Retinal pigment epithelial cell (primary cell): ENCODE data around the gene UBR2.

Experiments used
- DNase-seq: peaks from one replicate; pipeline ENCODE4 v3.0.0-alpha.2; 2010; ENCODE audit warnings: low read depth
- H3K4me3 ChIP-seq: 2 replicates; pipeline ENCODE4 v1.5.1; 2011; ENCODE audit warnings: mild to moderate bottlenecking, low read length, control low read depth, moderate library complexity
- CTCF ChIP-seq: conservative IDR thresholded peaks from 2 replicates; pipeline ENCODE4 v1.5.1; 2011; ENCODE audit warnings: low read depth, low read length, control low read depth, inconsistent platforms

Gene UBR2

GRCh38 chr6:42537536-42537935 lies 26.3 kb upstream of the UBR2 start:
- TF ChIP-seq CTCF = no peak
- no peak overlapping the region for H3K4me3 ChIP-seq
- no peak for DNase-seq

DNA sequence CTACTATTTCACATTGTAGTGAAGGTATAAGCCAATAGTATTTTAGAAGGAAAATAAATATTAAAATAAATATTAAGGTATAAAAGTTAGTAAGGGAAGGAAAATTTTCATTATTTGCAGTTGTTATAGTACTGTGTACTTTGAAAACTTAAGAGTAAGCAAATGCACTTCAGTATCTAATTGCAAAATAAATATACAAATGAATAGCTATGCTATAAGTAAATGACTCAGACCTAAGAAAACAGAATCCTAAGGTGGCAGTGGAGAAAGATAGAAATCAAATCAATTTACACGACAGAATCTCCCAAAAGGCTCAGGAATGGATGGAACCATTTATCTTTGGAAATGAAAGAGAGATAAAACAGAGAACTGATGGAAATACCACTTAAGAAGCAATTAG lies 24.7 kb upstream of the UBR2 start:
- no peak for DNase-seq
- no peak for TF ChIP-seq CTCF
- H3K4me3 ChIP-seq = no peak overlapping the region

DNA sequence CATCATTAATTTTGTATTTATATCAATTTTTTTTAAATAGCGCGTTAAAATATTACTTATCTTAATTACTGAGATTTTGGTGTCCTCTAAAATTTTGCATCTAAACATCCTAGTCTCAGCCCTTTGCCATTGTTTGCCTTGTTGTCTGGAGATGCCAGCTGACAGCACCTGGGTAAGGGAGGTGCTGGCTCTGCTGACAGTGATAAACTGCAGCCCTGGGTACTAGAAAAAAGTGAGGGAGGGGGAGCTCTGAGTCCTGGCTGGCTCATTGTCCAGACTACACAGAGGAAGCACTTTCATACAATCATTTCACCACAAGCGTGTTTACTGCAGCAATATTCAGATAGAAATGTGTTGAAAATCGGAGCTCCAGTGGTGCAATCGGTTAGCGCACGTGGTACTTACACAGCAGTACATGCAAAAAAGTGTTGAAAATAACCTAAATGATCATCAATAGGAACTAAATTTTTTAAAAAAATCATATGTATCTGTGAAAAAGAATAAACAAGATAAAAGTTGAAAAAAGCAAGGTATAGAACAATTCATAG lies 18.5 kb upstream of the UBR2 start:
- H3K4me3 ChIP-seq = no peak overlapping the region
- no peak for DNase-seq
- no peak for TF ChIP-seq CTCF

DNA sequence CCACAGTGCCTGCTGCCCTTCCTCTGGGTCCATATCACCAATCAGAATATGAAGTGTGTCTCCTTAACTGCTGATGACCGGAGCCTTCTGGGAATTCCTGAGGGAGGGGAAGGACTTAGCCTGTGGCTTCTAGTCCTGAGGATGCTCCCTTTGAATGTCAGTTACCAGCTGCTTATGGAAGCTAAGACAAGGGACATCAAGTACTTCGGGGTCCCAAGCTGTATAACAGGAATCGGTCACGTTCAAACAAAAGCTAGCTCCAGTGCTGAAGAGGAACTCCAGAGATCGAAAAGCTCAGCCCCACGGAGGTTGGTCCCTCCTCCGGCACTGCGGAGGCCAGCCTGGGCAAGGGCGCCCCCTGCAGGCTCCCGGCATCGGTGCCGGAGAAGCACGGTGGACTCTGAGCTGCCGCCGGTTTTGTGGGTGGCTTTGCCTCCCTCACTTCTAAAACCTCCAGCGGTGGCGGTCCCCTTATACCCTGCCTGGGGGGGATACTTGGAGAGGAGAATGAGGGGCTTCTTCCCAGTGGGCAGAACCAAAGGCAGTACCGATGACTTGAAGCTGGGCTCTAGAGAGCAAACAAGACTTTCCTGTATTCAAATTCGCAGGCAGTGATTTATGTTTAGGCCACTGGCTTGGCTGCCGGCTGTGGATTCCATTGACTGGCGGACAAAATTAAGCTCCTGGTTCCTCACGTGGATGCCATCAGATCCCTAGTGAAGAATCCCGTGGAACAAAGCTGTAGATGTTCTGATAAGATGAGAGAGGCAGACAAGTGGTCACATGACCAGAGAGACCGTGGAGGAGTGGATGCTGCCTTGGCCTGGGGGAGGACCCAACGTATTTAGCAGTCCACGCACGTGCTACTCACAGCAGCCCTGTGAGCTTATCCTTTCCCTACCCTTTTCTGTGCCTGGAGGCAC lies 16.2 kb upstream of the UBR2 start:
- H3K4me3 ChIP-seq = peak overlapping the region; percentile 78
- no peak for DNase-seq

DNA sequence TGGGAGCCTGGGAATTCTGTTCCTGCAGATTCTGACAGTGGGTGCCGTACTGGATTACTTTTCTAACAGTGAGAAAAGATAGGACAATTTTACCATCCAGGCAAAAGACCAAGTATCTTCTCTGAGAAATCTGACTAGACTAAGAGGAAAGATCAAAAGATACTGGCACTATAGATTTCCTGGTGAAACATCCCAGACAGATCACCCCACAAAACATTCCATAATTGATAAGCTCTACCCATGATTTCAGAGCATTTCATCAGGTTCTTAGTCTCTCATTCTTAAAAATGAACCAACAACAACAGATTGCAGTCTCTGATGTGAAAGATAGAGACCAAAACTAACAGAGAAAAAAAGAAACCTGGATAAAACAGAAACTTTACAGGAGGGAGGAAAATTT lies 13.6 kb upstream of the UBR2 start:
- no peak overlapping the region for H3K4me3 ChIP-seq
- TF ChIP-seq CTCF = no peak
- DNase-seq = no peak

More for the DNA sequence above, 16.2 kb upstream of the UBR2 start:
- TF ChIP-seq CTCF = peak; percentile 99

DNA sequence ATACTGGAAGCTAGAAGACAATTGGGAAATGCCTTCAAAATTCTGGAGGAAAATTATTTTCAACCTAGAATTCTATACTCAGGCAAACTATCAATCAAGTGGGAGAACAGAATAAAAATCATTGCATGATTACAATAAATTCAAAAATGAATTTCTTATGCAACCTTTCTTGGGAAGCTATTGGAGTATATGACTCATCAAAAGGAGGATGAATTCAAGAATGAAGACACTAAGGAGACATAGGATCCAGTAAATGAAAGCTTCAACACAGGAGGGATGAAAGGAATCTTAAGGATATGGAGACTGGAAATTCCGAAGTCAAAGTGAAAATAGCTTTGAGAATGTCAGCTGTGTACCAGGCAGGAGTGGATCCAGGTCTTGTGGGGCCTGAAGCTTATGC lies 12.6 kb upstream of the UBR2 start:
- DNase-seq = no peak
- TF ChIP-seq CTCF = no peak

GRCh38 chr6:42552380-42552779 lies 11.4 kb upstream of the UBR2 start:
- H3K4me3 ChIP-seq = no peak overlapping the region
- no peak for DNase-seq
- TF ChIP-seq CTCF = no peak

More for the DNA sequence above, 12.6 kb upstream of the UBR2 start:
- no peak overlapping the region for H3K4me3 ChIP-seq
